ENCODE results near the gene LACRT. TPM values are rescaled to one million over a fixed set of nuclear protein-coding genes. Genes with fewer than 3 reads are reported as not detected.

The LACRT gene
- total and polyA plus RNA-seq, 9 of the 15 experiments (the other 6 are each of a cell fraction or from before 2014, with no cell fraction given) = not detected

DNA sequence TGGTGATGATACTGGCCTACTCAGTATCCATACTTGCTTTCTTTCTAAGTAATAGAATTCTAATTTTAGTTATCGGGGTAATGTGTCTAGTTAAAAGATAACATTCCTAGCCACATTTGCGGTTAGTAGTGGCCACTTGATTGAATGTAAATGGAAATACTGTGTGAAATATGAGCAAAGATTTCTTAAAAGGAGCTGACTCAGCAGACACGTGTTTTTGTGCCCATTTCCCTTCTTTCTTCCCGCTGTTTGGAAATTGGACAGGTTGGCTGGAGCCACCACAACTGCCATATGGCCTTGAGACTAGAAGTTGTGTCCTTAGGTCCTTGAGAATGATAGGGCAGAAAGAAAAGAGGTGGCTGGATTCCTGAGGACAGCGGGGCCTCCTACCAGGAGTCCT lies 33.2 kb upstream of the LACRT start:
- 2% methylated on average over 5 of the region's 5 CpGs for WGBS (ENCODE audit: insufficient coverage, low coverage, missing lambda C conversion rate)
- Histone ChIP-seq H3K4me3 (no peak overlapping the region), H2AFZ (ENCODE audit: low read depth, low read length) (no peak overlapping the region), H3K36me3 (ENCODE audit: control insufficient read depth, insufficient read depth, low read length) (no peaks in the 10 kb centered on the region), H3K4me2 (ENCODE audit: insufficient read depth, low read length) (no peak overlapping the region), H3K9me3 (replicated peaks; ENCODE audit: control insufficient read depth, insufficient read depth, low read depth, low read length) (no peaks in the 10 kb centered on the region), H3K79me2 (ENCODE audit: control insufficient read depth, insufficient read depth, low read length) (no peaks in the 10 kb centered on the region), H3K4me1 (replicated peaks in 1 of 2; ENCODE audit: control insufficient read depth in 2 of 2, insufficient read depth in 2 of 2, low read length in 2 of 2) (no peaks in the 10 kb centered on the region), H3K9ac (ENCODE audit: insufficient read depth in 1 of 2, low read depth in 2 of 2, low read length in 2 of 2) (no peak overlapping the region), H3K9me1 (ENCODE audit: control insufficient read depth, insufficient read depth, low read length) (no peaks in the 10 kb centered on the region), H4K20me1 (replicated peaks; ENCODE audit: control insufficient read depth, insufficient read depth, low read length) (no peaks in the 10 kb centered on the region), H3K27ac (ENCODE audit: extremely low read depth, low read depth, low read length) (no peak overlapping the region), H3K27me3 (ENCODE audit: control insufficient read depth in 2 of 2, insufficient read depth in 2 of 2, low read length in 2 of 2) (no peaks in the 10 kb centered on the region)
- DNase-seq (ENCODE audit: extremely low read depth in 1 of 4, low spot score in 3 of 4) = no peak
- in situ Hi-C loops (cut with MboI) = no loop called here
- CTCF ChIA-PET (ENCODE audit: low intra/inter-chr PET ratio) = no interaction called here
- BruUV-seq (replicated peaks) = no TSS peak
- POLR2A ChIA-PET = interaction anchor here (1.1 kb wide), 1 partner anchor 52 kb away, joined by 3 read pairs; no protein-coding TSS in a partner anchor
- intact Hi-C loops (cut with micrococcal nuclease) = no loop called here
- no peak for FAIRE-seq
- ATAC-seq = no peak
- TF ChIP-seq MAFK (IDR thresholded peaks at IDR 0.05; ENCODE audit: low read length) (peak; percentile 91), ZNF408 (CRISPR knock-in tag; IDR thresholded peaks at IDR 0.05; ENCODE audit: low read depth) (no peak), ARNT (IDR thresholded peaks at IDR 0.05) (no peak), PHB2 (IDR thresholded peaks at IDR 0.05; ENCODE audit: low read depth) (no peak), NR3C1 (CRISPR knock-in tag; IDR thresholded peaks at IDR 0.05) (no peak), ZNF174 (CRISPR knock-in tag; IDR thresholded peaks at IDR 0.05) (no peak), ZNF184 (CRISPR knock-in tag; IDR thresholded peaks at IDR 0.05) (no peak), ZNF146 (CRISPR knock-in tag; IDR thresholded peaks at IDR 0.05; ENCODE audit: unreplicated experiment) (no peak), MXI1 (IDR thresholded peaks at IDR 0.05; ENCODE audit: low read depth, low read length) (no peak), OTX1 (CRISPR knock-in tag; IDR thresholded peaks at IDR 0.05) (no peak), MTA1 (IDR thresholded peaks at IDR 0.05; ENCODE audit: borderline replicate concordance) (no peak), ZNF316 (IDR thresholded peaks at IDR 0.05) (peak; percentile 89), PTBP1 (IDR thresholded peaks at IDR 0.05; ENCODE audit: low read depth, low read length) (no peak), ZNF347 (CRISPR knock-in tag; IDR thresholded peaks at IDR 0.05; ENCODE audit: low read depth) (no peak), RBM39 (optimal IDR thresholded peaks at IDR 0.05; ENCODE audit: low read depth, low read length) (no peak)
- TF ChIP-seq, protein P1, sequence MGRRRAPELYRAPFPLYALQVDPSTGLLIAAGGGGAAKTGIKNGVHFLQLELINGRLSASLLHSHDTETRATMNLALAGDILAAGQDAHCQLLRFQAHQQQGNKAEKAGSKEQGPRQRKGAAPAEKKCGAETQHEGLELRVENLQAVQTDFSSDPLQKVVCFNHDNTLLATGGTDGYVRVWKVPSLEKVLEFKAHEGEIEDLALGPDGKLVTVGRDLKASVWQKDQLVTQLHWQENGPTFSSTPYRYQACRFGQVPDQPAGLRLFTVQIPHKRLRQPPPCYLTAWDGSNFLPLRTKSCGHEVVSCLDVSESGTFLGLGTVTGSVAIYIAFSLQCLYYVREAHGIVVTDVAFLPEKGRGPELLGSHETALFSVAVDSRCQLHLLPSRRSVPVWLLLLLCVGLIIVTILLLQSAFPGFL (CRISPR knock-in tag; IDR thresholded peaks at IDR 0.05) = no peak
- TF ChIP-seq, protein P2, sequence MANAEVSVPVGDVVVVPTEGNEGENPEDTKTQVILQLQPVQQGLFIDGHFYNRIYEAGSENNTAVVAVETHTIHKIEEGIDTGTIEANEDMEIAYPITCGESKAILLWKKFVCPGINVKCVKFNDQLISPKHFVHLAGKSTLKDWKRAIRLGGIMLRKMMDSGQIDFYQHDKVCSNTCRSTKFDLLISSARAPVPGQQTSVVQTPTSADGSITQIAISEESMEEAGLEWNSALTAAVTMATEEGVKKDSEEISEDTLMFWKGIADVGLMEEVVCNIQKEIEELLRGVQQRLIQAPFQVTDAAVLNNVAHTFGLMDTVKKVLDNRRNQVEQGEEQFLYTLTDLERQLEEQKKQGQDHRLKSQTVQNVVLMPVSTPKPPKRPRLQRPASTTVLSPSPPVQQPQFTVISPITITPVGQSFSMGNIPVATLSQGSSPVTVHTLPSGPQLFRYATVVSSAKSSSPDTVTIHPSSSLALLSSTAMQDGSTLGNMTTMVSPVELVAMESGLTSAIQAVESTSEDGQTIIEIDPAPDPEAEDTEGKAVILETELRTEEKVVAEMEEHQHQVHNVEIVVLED (CRISPR knock-in tag; IDR thresholded peaks at IDR 0.05) = no peak
- TF ChIP-seq, protein P3, sequence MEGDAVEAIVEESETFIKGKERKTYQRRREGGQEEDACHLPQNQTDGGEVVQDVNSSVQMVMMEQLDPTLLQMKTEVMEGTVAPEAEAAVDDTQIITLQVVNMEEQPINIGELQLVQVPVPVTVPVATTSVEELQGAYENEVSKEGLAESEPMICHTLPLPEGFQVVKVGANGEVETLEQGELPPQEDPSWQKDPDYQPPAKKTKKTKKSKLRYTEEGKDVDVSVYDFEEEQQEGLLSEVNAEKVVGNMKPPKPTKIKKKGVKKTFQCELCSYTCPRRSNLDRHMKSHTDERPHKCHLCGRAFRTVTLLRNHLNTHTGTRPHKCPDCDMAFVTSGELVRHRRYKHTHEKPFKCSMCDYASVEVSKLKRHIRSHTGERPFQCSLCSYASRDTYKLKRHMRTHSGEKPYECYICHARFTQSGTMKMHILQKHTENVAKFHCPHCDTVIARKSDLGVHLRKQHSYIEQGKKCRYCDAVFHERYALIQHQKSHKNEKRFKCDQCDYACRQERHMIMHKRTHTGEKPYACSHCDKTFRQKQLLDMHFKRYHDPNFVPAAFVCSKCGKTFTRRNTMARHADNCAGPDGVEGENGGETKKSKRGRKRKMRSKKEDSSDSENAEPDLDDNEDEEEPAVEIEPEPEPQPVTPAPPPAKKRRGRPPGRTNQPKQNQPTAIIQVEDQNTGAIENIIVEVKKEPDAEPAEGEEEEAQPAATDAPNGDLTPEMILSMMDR (IDR thresholded peaks at IDR 0.05 in 2 of 3, conservative IDR thresholded peaks at IDR 0.05 in 1 of 3; ENCODE audit: insufficient read depth in 2 of 3, low read depth in 1 of 3, low read length in 3 of 3) = no peak
- TF ChIP-seq, protein P4, sequence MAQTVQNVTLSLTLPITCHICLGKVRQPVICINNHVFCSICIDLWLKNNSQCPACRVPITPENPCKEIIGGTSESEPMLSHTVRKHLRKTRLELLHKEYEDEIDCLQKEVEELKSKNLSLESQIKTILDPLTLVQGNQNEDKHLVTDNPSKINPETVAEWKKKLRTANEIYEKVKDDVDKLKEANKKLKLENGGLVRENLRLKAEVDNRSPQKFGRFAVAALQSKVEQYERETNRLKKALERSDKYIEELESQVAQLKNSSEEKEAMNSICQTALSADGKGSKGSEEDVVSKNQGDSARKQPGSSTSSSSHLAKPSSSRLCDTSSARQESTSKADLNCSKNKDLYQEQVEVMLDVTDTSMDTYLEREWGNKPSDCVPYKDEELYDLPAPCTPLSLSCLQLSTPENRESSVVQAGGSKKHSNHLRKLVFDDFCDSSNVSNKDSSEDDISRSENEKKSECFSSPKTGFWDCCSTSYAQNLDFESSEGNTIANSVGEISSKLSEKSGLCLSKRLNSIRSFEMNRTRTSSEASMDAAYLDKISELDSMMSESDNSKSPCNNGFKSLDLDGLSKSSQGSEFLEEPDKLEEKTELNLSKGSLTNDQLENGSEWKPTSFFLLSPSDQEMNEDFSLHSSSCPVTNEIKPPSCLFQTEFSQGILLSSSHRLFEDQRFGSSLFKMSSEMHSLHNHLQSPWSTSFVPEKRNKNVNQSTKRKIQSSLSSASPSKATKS (CRISPR knock-in tag; IDR thresholded peaks at IDR 0.05) = no peak

Measured in K562 (cell line).